Activated T-cell treated with anti-CD3 and anti-CD28 coated beads, Interleukin-2, amount 50 U/mL, for 24 hours (primary cell): ENCODE data around the gene CHRNE.
"Not testable (repeated sequence)": the region's sequence is repeated elsewhere in the genome, so short reads cannot be mapped to it uniquely, and the experiment has no call there.

Experiments used
- DNase-seq: peaks from one replicate; pipeline ENCODE4 v3.0.0-alpha.2; 2020
- H3K27ac Mint-ChIP-seq: 2 replicates; pipeline ENCODE4 v1.8.0; 2020; ENCODE audit warnings: mild to moderate bottlenecking, mixed read lengths
- H3K27me3 Mint-ChIP-seq: 2 replicates; pipeline ENCODE4 v1.8.0; 2020; ENCODE audit warnings: mixed read lengths
- H3K36me3 Mint-ChIP-seq: 2 replicates; pipeline ENCODE4 v1.8.0; 2020; ENCODE audit warnings: low read depth, mixed read lengths
- H3K4me1 Mint-ChIP-seq: 2 replicates; pipeline ENCODE4 v1.8.0; 2020; ENCODE audit warnings: low read depth, mixed read lengths
- H3K4me3 Mint-ChIP-seq: 2 replicates; pipeline ENCODE4 v1.8.0; 2020; ENCODE audit warnings: mild to moderate bottlenecking, moderate library complexity, mixed read lengths
- H3K9me3 Mint-ChIP-seq: 2 replicates; pipeline ENCODE4 v1.8.0; 2020; ENCODE audit warnings: mixed read lengths

Gene CHRNE

DNA sequence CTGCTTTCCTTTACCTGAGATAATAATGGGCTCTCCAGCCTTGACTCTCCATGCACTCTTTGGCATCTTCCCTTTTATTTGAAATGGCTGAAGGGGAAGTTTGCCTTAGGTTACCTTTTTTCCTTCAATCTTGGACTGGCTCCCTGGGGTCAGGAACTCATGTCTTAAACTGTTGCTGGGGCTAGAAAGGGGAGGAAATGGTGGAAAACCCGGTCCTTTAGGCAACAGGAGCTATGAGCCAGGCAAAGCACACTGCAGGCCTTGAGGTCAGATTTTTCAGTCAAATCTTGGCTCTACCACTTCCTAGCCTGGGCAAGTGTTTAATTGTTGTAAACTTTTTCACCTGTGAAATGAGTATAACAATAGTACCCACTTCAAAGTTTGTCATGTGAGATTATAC lies 39.6 kb downstream of the CHRNE start:
- Mint-ChIP-seq H3K36me3 (peaks cover 13% of the 10 kb centered on the region), H3K9me3 (no peaks in the 10 kb centered on the region), H3K4me1 (peaks cover 8% of the 10 kb centered on the region), H3K4me3 (no peak overlapping the region), H3K27me3 (no peaks in the 10 kb centered on the region), H3K27ac (peak overlapping the region; percentile 24)
- DNase-seq = no peak

DNA sequence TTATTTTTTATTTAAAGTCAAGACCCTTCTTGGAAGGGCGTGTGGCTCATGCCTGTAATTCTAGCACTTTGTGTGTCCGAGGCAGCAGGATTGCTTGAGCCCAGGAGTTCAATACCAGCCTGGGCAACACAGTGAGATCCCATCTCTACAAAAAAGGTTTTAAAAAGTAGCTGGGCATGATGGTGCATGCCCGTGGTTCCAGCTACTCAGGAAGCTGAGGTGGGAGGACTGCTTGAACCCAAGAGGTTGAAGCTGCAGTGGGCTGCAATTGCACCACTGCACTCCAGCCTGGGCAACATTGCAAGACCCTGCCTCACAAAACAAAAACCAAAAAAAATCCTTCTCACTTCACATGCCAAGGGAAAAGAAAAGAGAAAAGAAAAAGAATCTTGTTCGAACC lies 40.2 kb downstream of the CHRNE start:
- H3K36me3 Mint-ChIP-seq = peaks cover 13% of the 10 kb centered on the region

GRCh38 chr17:4861052-4861451 lies 41.8 kb downstream of the CHRNE start:
- H3K4me3 Mint-ChIP-seq = no peak overlapping the region

More for the DNA sequence above, 40.2 kb downstream of the CHRNE start:
- no peak for DNase-seq
- H3K27me3 Mint-ChIP-seq = no peaks in the 10 kb centered on the region
- H3K4me1 Mint-ChIP-seq = peaks cover 7% of the 10 kb centered on the region
- H3K4me3 Mint-ChIP-seq = no peak overlapping the region
- H3K9me3 Mint-ChIP-seq = no peaks in the 10 kb centered on the region
- H3K27ac Mint-ChIP-seq = no peak overlapping the region

DNA sequence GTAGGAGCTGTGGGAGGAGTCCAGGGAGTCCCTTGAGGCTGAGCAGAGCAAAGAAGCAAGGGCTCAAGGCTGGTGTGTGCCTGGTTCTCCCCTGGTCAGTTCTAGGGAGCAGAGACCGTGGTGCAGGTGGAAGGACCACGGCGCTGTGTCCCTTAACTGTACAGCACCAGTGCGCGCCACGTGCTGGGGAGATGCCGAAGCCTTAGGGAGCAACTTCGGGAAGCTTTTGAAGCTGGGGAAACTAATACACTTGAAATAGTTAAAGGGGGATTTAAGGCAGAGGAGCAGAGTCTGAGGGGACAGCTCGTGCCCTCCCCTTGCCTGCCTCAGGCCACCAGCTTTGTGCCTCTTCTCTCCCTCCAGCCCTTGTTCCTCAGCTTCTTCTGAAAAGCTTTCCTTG lies 42.2 kb downstream of the CHRNE start:
- H3K4me3 Mint-ChIP-seq = no peak overlapping the region
- H3K36me3 Mint-ChIP-seq = peaks cover 25% of the 10 kb centered on the region
- H3K27me3 Mint-ChIP-seq = no peaks in the 10 kb centered on the region
- no peak for DNase-seq
- H3K4me1 Mint-ChIP-seq = peaks cover 11% of the 10 kb centered on the region
- no peaks in the 10 kb centered on the region for H3K9me3 Mint-ChIP-seq
- H3K27ac Mint-ChIP-seq = no peak overlapping the region

More at GRCh38 chr17:4861052-4861451, 41.8 kb downstream of the CHRNE start:
- no peaks in the 10 kb centered on the region for H3K9me3 Mint-ChIP-seq
- no peak for DNase-seq
- H3K27me3 Mint-ChIP-seq = no peaks in the 10 kb centered on the region
- H3K27ac Mint-ChIP-seq = no peak overlapping the region
- H3K4me1 Mint-ChIP-seq = peaks cover 10% of the 10 kb centered on the region
- H3K36me3 Mint-ChIP-seq = peaks cover 23% of the 10 kb centered on the region

DNA sequence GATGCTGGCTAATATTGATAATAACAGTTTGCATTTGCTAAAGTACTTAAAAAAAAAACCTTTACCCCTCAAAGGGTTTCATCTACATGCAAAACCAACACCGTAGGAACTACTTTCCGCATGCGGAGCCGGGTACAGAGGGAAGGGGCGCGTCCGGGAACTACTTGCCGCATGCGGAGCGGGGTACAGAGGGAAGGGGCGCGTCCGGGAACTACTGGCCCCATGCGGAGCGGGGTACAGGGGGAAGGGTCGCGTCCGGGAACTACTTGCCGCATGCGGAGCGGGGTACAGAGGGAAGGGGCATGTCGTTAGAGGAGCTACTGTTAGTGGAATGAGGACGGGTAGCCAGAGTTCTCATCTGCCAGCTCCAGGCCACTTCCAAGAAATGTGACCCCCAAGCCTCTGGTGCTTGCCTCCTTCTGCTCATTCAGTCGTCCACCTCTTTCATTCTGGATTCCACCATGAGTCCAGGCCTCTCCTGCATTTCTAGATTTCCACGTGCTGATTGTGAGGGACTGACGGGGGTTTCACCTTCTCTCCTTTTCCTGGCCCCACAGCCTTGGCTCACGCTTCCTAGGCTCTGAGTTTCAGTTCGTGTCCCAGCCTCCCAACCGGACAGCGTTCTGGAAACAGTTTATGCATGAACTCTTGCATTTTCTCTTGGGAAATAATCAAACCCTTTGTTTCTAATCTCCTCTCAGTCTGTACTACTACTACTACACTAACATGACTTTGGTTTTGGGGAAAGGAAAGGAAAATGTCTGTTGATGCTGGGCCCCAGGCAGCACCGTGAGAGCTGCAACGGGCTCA lies 42.9 kb downstream of the CHRNE start:
- H3K4me3 Mint-ChIP-seq = no peak overlapping the region
- H3K27me3 Mint-ChIP-seq = no peaks in the 10 kb centered on the region
- no peak overlapping the region for H3K27ac Mint-ChIP-seq
- peaks cover 25% of the 10 kb centered on the region for H3K36me3 Mint-ChIP-seq
- H3K9me3 Mint-ChIP-seq = no peaks in the 10 kb centered on the region
- H3K4me1 Mint-ChIP-seq = peaks cover 11% of the 10 kb centered on the region
- DNase-seq = no peak

- H3K27me3 Mint-ChIP-seq = no peaks in the 10 kb centered on the region
- H3K4me1 Mint-ChIP-seq = peaks cover 18% of the 10 kb centered on the region
- DNase-seq = no peak
- no peaks in the 10 kb centered on the region for H3K9me3 Mint-ChIP-seq
- H3K27ac Mint-ChIP-seq = no peak overlapping the region
- no peak overlapping the region for H3K4me3 Mint-ChIP-seq
- peaks cover 32% of the 10 kb centered on the region for H3K36me3 Mint-ChIP-seq
Measured at GRCh38 chr17:4858882-4859260, 44.0 kb downstream of the CHRNE start.

GRCh38 chr17:4858068-4858881 lies 44.6 kb downstream of the CHRNE start:
- DNase-seq = no peak
- no peaks in the 10 kb centered on the region for H3K9me3 Mint-ChIP-seq
- peaks cover 32% of the 10 kb centered on the region for H3K36me3 Mint-ChIP-seq
- H3K27ac Mint-ChIP-seq = no peak overlapping the region
- H3K4me3 Mint-ChIP-seq = no peak overlapping the region
- peaks cover 22% of the 10 kb centered on the region for H3K4me1 Mint-ChIP-seq
- H3K27me3 Mint-ChIP-seq = no peaks in the 10 kb centered on the region

DNA sequence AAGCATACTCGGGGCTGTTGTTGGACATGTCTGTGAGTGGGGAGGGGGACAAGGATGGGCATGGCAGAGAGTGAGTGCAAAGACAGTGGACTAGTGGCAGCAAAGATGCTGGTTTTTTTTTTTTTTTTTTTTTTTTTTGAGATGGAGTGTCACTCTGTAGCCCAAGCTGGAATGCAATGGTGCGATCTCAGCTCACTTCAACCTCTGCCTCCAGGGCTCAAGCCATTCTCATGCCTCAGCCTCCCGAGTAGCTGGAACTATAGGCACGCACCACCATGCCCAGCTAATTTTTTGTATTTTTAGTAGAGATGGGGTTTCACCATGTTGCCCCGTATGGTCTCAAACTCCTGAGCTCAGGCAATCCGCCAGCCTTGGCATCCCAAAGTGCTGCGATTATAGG lies 45.6 kb downstream of the CHRNE start:
- DNase-seq, H3K9me3 Mint-ChIP-seq, H3K4me3 Mint-ChIP-seq, H3K27ac Mint-ChIP-seq, H3K27me3 Mint-ChIP-seq: not testable (repeated sequence)
- peaks cover 32% of the 10 kb centered on the region for H3K36me3 Mint-ChIP-seq
- peaks cover 24% of the 10 kb centered on the region for H3K4me1 Mint-ChIP-seq

DNA sequence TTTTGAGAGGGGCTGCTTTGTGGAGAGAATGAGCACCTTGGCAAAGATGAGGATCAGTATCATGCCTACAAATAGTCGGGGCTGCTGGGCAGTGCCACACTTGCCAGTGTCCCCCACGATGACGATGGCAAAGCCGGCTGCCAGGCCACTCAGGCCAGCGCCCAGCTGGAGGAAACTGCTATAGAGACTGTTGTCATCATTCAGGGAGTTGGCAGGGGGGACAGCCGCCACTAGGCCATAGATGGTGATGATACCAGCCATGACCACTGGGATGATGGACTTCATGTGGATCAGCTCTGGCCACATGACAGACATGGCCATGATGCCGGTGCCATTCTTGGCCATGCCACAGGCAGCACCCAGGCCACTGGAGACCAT lies 46.0 kb downstream of the CHRNE start:
- H3K27me3 Mint-ChIP-seq = no peaks in the 10 kb centered on the region
- peaks cover 28% of the 10 kb centered on the region for H3K4me1 Mint-ChIP-seq
- peaks cover 4% of the 10 kb centered on the region for H3K9me3 Mint-ChIP-seq
- H3K4me3 Mint-ChIP-seq = no peak overlapping the region
- no peak for DNase-seq
- H3K36me3 Mint-ChIP-seq = peaks cover 32% of the 10 kb centered on the region
- no peak overlapping the region for H3K27ac Mint-ChIP-seq

GRCh38 chr17:4856271-4856936 lies 46.5 kb downstream of the CHRNE start:
- H3K27me3 Mint-ChIP-seq = no peaks in the 10 kb centered on the region
- no peak for DNase-seq
- H3K27ac Mint-ChIP-seq = no peak overlapping the region
- no peak overlapping the region for H3K4me3 Mint-ChIP-seq
- peaks cover 5% of the 10 kb centered on the region for H3K9me3 Mint-ChIP-seq
- peaks cover 31% of the 10 kb centered on the region for H3K36me3 Mint-ChIP-seq
- peaks cover 28% of the 10 kb centered on the region for H3K4me1 Mint-ChIP-seq

GRCh38 chr17:4854111-4854681 lies 48.7 kb downstream of the CHRNE start:
- Mint-ChIP-seq H3K27ac (no peak overlapping the region), H3K27me3 (no peaks in the 10 kb centered on the region), H3K9me3 (peaks cover 5% of the 10 kb centered on the region), H3K4me1 (peaks cover 44% of the 10 kb centered on the region), H3K36me3 (peaks cover 22% of the 10 kb centered on the region), H3K4me3 (no peak overlapping the region)
- no peak for DNase-seq

DNA sequence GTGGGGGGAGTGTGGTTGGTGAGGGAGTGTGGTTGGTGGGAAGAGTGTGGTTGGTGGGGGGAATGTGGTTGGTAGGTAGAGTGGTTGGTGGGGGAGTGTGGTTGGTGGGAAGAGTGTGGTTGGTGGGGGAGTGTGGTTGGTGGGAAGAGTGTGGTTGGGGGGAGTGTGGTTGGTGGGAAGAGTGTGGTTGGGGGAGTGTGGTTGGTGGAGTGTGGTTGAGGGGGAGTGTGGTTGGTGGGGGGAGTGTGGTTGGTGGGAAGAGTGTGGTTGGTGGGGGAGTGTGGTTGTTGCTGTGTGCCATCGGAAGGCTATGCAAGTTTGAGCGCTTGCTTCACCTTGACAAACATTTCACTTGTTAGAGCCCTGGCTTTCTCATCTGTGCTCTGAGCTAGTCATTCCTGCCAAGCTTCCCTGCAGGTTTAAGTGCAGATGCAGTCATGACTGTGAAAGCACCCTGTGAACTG lies 49.7 kb downstream of the CHRNE start:
- H3K27ac Mint-ChIP-seq = peak overlapping the region; percentile 18
- peaks cover 43% of the 10 kb centered on the region for H3K4me1 Mint-ChIP-seq
- H3K9me3 Mint-ChIP-seq = peaks cover 5% of the 10 kb centered on the region
- no peak for DNase-seq
- peaks cover 20% of the 10 kb centered on the region for H3K36me3 Mint-ChIP-seq
- H3K4me3 Mint-ChIP-seq = no peak overlapping the region
- H3K27me3 Mint-ChIP-seq = no peaks in the 10 kb centered on the region

DNA sequence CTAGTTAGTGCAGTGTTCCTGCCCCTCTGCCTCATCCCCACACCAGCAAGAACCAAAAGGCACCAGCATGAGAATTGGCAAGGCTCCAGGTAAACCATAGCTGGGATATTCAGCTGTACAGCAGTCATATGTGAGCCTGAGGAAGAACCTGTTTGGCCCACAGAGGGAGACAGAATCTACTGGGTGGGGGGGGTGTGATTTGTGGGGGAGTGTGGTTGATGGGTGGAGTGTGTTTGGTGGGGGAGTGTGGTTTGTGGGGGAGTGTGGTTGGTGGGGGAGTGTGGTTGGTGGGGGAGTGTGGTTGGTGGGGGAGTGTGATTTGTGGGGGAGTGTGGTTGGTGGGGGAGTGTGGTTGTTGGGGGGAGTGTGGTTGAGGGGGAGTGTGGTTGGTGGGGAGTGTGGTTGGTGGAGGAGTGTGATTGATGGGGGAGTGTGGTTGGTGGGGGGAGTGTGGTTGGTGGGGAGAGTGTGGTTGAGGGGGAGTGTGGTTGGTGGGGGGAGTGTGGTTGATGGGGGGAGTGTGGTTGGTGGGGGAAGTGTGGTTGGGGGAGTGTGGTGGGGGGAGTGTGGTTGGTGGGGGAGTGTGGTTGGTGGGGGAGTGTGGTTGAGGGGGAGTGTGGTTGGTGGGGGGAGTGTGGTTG lies 50.2 kb downstream of the CHRNE start:
- Mint-ChIP-seq H3K36me3 (peaks cover 20% of the 10 kb centered on the region), H3K4me3 (no peak overlapping the region), H3K9me3 (peaks cover 5% of the 10 kb centered on the region), H3K27me3 (no peaks in the 10 kb centered on the region), H3K27ac (peak overlapping the region; percentile 78), H3K4me1 (peaks cover 43% of the 10 kb centered on the region)
- no peak for DNase-seq

DNA sequence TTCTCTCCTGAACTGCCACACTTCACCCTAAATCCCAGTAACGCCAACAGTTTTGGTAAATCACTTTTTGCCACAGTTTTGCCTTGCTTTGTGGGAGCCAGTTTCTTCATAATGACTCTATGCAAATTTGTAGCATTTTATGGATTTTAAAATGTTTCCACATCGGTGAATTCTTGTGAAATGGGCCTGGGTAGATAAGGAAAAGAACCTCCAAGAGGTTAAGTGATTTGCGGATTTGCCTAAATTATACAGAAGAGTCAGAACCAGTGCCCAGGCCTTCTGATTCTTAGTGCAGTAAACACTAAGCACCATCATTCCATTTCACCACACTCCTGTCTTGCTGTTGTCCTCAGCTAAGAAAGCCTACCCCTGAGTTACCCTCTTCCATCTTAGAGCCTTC lies 51.8 kb downstream of the CHRNE start:
- peaks cover 18% of the 10 kb centered on the region for H3K36me3 Mint-ChIP-seq
- DNase-seq = no peak
- H3K9me3 Mint-ChIP-seq = peaks cover 5% of the 10 kb centered on the region
- peaks cover 46% of the 10 kb centered on the region for H3K4me1 Mint-ChIP-seq
- H3K27ac Mint-ChIP-seq = no peak overlapping the region
- no peaks in the 10 kb centered on the region for H3K27me3 Mint-ChIP-seq
- no peak overlapping the region for H3K4me3 Mint-ChIP-seq
